ENCODE data around the gene WDR5.

WDR5 gene

DNA sequence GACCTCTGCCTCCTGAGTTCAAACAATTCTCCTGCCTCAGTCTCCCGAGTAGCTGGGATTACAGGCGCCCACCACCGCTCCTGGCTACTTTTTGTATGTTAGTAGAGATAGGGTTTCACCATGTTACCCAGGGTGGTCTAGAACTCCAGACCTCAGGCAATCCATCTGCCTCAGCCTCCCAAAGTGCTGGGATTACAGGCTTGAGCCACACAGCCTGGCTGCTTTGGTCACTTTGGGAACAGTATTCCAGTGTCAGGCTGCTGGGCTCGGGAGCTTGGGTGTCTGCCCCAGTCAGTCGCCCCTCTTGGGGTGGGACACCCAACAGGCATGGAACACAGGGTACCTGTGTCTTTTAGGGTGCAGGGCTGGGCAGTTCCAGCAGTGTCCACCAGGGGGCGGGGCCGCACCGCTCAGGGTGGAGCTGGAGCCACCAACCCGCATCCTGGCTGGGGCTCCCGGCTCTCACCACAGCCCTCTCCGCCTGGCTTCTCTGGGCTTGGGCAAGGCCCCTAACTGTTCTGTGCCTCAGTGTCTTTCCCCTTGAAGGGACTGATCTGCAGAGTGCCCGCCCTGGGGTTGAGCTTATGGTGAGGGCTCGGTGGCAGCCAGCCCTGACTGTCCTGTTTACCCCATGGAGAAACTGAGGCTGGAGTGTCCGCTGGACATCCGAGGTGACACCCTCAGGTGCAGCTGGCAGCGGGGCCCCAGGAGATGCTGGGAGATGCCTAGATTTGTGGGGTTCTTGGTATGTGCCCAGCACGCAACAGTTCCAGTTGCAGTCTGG, 34.8 kb downstream of the WDR5 start:
- DNase-seq (ENCODE audit: low read depth), result no peak
- TF ChIP-seq, protein P1, sequence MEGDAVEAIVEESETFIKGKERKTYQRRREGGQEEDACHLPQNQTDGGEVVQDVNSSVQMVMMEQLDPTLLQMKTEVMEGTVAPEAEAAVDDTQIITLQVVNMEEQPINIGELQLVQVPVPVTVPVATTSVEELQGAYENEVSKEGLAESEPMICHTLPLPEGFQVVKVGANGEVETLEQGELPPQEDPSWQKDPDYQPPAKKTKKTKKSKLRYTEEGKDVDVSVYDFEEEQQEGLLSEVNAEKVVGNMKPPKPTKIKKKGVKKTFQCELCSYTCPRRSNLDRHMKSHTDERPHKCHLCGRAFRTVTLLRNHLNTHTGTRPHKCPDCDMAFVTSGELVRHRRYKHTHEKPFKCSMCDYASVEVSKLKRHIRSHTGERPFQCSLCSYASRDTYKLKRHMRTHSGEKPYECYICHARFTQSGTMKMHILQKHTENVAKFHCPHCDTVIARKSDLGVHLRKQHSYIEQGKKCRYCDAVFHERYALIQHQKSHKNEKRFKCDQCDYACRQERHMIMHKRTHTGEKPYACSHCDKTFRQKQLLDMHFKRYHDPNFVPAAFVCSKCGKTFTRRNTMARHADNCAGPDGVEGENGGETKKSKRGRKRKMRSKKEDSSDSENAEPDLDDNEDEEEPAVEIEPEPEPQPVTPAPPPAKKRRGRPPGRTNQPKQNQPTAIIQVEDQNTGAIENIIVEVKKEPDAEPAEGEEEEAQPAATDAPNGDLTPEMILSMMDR (IDR thresholded peaks at IDR 0.05; ENCODE audit: insufficient read depth, low read depth, low read length, missing control alignments), result no peak
- H3K4me3 ChIP-seq (ENCODE audit: low read depth, low read length), result no peak overlapping the region

DNA sequence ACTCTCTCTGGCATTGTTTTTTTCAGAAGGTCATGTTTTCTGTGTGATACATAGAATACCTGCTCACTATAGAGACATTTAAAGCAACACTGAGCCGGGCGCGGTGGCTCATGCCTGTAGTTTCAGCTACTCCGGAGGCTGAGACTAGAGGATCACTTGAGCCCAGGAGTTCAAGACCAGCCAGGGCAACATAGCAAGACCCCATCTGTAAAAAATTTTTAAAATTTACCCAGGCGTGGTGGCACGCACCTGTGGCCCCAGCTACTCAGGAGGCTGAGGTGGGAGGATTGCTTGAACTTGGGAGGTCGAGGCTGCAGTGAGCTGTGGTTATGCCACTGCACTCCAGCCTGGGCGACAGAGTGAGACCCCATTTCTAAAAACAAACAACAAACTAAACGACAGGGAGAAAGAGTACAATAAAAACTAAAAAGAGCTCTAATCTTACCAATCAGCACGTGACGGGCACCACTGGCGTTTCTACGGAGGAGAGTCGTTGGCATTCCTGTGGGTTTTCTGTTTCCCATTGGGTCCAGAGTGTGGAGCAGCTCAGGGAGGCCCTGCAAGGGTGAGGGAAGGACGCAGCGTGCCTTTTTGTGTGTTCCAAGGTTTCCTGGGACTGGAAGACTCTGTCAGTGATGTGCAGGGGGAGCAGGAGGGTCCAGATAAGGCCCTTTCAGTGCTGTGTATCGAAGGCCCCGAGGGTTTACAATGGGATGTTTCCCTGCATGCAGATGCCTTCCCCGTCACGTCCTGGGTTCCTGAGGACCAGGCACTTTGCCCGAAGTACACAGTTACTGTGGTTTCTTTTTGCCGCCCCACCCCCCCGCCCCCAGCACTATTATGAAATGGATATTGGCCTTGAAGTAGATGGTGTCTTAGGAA, 35.7 kb downstream of the WDR5 start:
- TF ChIP-seq, protein P1 (IDR thresholded peaks at IDR 0.05; ENCODE audit: insufficient read depth, low read depth, low read length, missing control alignments), result no peak
- no peak overlapping the region for H3K4me3 ChIP-seq (ENCODE audit: low read depth, low read length)
- no peak for DNase-seq (ENCODE audit: low read depth)

DNA sequence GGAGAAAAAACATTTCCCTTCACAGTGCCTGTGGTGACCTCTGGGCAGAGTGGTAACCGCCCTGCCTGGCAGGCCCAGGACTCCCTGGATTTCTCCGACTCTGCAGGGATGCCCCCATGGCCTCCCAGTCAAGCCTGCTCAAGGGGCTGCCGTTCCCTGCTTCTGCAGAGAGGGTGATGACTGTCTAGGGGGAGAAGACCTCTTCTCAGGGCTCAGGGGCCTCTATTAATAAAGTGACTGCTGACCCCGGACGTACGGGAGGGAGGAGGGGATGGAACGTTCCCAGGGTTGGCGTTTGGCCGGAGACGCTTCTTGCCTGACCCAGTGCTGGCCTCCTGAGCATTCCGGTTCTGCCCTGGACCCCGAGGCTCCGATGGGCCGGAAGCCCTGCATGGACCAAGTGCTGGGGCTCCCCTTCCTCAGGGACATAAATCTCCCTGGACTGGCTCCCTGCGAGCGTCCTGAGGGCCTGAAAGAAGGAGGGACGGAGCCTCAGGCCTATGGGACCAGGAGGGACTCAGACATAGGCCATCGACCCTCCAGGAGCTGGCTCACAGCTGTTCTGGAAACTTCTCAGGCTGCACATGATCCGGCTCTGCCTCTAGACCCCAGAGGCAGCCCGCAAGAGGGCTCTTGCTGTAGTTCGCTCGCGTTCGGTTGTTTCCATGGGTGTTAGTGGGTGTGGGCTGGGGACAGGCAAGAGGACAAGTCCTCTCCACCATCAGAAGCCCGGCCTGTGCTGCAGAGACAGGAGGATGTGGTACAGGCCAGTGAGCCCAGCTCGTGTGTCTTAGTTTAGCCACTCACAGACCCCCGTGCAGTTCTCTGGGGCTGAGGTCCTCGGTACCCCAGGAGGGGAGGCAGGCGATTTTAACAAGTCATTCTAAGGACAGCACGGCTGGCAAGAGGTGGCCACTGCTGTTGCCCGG, 36.6 kb downstream of the WDR5 start:
- DNase-seq (ENCODE audit: low read depth), result no peak
- no peak overlapping the region for H3K4me3 ChIP-seq (ENCODE audit: low read depth, low read length)
- TF ChIP-seq, protein P1 (IDR thresholded peaks at IDR 0.05; ENCODE audit: insufficient read depth, low read depth, low read length, missing control alignments), result no peak

DNA sequence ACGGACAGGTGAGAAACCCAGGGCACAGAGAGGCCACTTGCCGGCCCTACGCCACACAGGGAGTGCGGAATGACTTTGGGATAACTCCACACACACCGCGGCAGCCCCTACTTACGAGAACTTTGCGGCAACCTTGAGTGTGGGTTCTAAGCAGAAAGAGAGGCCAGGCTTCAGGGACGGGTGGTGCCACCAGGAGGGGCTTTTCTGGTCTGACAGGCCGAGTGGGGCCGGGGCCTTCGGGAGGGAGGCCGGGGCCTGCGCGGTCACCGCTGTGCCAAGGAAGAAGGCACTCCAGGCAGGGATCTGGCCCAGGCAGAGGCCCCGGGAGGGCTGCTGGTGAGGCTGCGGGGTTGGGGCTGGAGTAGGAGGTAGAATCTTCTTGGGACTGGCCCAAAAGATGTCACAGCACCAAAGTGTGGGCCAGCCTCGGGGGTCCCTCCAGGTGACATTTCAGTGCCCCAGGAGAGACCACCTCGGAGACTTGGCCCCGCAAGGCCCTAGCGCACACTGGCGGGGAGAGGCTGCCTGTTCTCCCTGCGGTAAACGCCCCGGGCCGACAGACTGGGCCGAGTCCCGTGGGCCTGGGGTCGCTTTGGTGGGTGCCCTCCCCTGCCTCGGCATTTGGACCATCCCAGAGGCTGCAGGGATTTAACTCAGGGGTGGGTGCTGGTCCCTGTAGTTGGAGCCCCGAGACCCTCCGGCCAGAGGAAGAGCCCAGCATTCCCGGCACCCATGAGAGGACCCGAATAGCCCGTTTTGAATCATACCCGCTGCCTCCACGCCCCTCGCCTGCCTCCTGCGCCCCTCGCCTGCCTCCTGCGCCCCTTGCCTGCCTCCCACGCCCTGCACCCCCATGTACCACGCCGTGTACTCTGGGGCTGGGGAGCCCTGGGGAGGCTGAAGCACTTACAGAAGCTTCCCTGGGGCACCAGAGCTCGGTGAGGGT, 37.5 kb downstream of the WDR5 start:
- TF ChIP-seq, protein P1 (IDR thresholded peaks at IDR 0.05; ENCODE audit: insufficient read depth, low read depth, low read length, missing control alignments), result no peak
- no peak overlapping the region for H3K4me3 ChIP-seq (ENCODE audit: low read depth, low read length)
- DNase-seq (ENCODE audit: low read depth), result no peak

DNA sequence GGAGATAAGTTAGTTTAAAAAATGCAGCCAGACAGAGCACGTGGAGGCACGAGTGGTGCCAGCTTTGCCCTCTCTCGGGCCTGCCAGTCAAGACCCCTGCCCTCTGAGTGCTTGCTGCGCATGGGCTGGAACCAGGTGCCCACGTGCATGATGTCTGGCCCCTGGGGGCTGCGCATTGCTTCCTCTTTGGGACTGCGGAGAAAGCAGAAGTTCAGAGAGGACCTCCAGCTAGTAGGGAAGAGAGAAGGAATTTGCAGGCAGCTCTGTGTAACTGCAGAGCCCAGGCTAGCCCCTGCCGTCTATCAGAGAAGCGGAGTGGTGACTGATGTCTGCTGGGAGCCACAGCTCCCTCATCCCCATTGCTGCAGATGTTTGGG, 38.2 kb downstream of the WDR5 start:
- DNase-seq (ENCODE audit: low read depth), result no peak
- TF ChIP-seq, protein P1 (IDR thresholded peaks at IDR 0.05; ENCODE audit: insufficient read depth, low read depth, low read length, missing control alignments), result no peak
- no peak overlapping the region for H3K4me3 ChIP-seq (ENCODE audit: low read depth, low read length)

Data from GM12865 (cell line).